WTC11 (cell line): Measurements from ENCODE around the gene NSL1. TPM values are rescaled to one million over a fixed set of nuclear protein-coding genes. Genes with fewer than 3 reads are reported as not detected.

Experiments used
- ATAC-seq: fragments of 200-7000 bp; cut with Tn5 transposase; 2 replicates; pipeline ENCODE4 v1.10.0; 2021; ENCODE audit warnings: mild to moderate bottlenecking, moderate library complexity
- CTCF ChIA-PET: fragments of 300-600 bp; sonication (Branson Sonifier 250); formaldehyde crosslinking; loops from one replicate; lab custom pipeline; 2021; ENCODE audit warnings: antibody characterized with exemption; lab: Charles Lee
- POLR2A ChIA-PET: fragments of 350-600 bp; sonication (Branson Sonifier 250); formaldehyde crosslinking; loops from one replicate; lab custom pipeline; 2021; ENCODE audit warnings: antibody characterized with exemption; lab: Charles Lee
- DNase-seq: peaks from one replicate; pipeline ENCODE4 v3.0.0; 2021; ENCODE audit warnings: low spot score
- H3K27ac Mint-ChIP-seq: 2 replicates; pipeline ENCODE4 v1.8.0; 2021; ENCODE audit warnings: mixed read lengths
- H3K27me3 Mint-ChIP-seq: 2 replicates; pipeline ENCODE4 v1.8.0; 2021; ENCODE audit warnings: low read depth, mild to moderate bottlenecking, moderate library complexity, mixed read lengths
- H3K36me3 Mint-ChIP-seq: 2 replicates; pipeline ENCODE4 v1.8.0; 2021; ENCODE audit warnings: mixed read lengths
- H3K4me1 Mint-ChIP-seq: 2 replicates; pipeline ENCODE4 v1.8.0; 2022; ENCODE audit warnings: mixed read lengths
- H3K4me3 Mint-ChIP-seq: 2 replicates; pipeline ENCODE4 v1.8.0; 2021; ENCODE audit warnings: mild to moderate bottlenecking, moderate library complexity, mixed read lengths
- H3K9me3 Mint-ChIP-seq: 2 replicates; pipeline ENCODE4 v1.8.0; 2021; ENCODE audit warnings: mixed read lengths
- CDX4 ChIP-seq: fragments of 250-450 bp; sonication (Bioruptor Pico); IDR thresholded peaks from 2 replicates; pipeline ENCODE4 v1.9.0; 2021; ENCODE audit warnings: moderate library complexity, mild to moderate bottlenecking, inconsistent platforms, borderline replicate concordance
- CREB1 ChIP-seq: sonication (generic); formaldehyde crosslinking; IDR thresholded peaks from 2 replicates; pipeline ENCODE4 v1.8.0; 2023; ENCODE audit warnings: mild to moderate bottlenecking, missing genetic modification reagents
- ESRRA ChIP-seq: sonication (generic); formaldehyde crosslinking; IDR thresholded peaks from 2 replicates; pipeline ENCODE4 v1.8.1; 2022; ENCODE audit warnings: mild to moderate bottlenecking, missing genetic modification reagents, borderline replicate concordance
- GABPB1 ChIP-seq: sonication (generic); formaldehyde crosslinking; IDR thresholded peaks from 2 replicates; pipeline ENCODE4 v1.8.1; 2023; ENCODE audit warnings: mild to moderate bottlenecking, missing genetic modification reagents
- GRHL2 ChIP-seq: fragments of 250-450 bp; sonication (Bioruptor Pico); IDR thresholded peaks from 2 replicates; pipeline ENCODE4 v1.8.0; 2022; ENCODE audit warnings: mild to moderate bottlenecking, moderate library complexity; ENCODE audit not compliant: insufficient replicate concordance, severe bottlenecking
- JAZF1 ChIP-seq: fragments of 250-450 bp; sonication (Bioruptor Pico); IDR thresholded peaks from 2 replicates; pipeline ENCODE4 v1.9.0; 2021; ENCODE audit warnings: moderate library complexity, mild to moderate bottlenecking, inconsistent platforms
- JUN ChIP-seq: sonication (generic); formaldehyde crosslinking; IDR thresholded peaks from 2 replicates; pipeline ENCODE4 v1.8.0; 2023; ENCODE audit warnings: mild to moderate bottlenecking, missing genetic modification reagents
- MYBL2 ChIP-seq: sonication (generic); formaldehyde crosslinking; IDR thresholded peaks from 2 replicates; pipeline ENCODE4 v1.8.1; 2023; ENCODE audit warnings: mild to moderate bottlenecking, moderate library complexity, missing genetic modification reagents
- NFATC4 ChIP-seq: fragments of 250-450 bp; sonication (Bioruptor Pico); IDR thresholded peaks from 2 replicates; pipeline ENCODE4 v1.9.0; 2021; ENCODE audit warnings: mild to moderate bottlenecking
- NFYB ChIP-seq: sonication (generic); formaldehyde crosslinking; conservative IDR thresholded peaks from 2 replicates; pipeline ENCODE4 v1.8.0; 2022; ENCODE audit warnings: low read depth, missing genetic modification reagents
- PRRX2 ChIP-seq: fragments of 250-450 bp; sonication (Bioruptor Pico); IDR thresholded peaks from 2 replicates; pipeline ENCODE4 v1.8.0; 2021; ENCODE audit warnings: mild to moderate bottlenecking
- RELA ChIP-seq: sonication (generic); formaldehyde crosslinking; IDR thresholded peaks from 2 replicates; pipeline ENCODE4 v1.8.1; 2022; ENCODE audit warnings: missing genetic modification reagents, mild to moderate bottlenecking, borderline replicate concordance
- STAT6 ChIP-seq: sonication (generic); formaldehyde crosslinking; conservative IDR thresholded peaks from 2 replicates; pipeline ENCODE4 v1.8.1; 2023; ENCODE audit warnings: mild to moderate bottlenecking, low read depth, missing genetic modification reagents, moderate library complexity
- TCF7 ChIP-seq: sonication (generic); formaldehyde crosslinking; IDR thresholded peaks from 2 replicates; pipeline ENCODE4 v1.8.0; 2022; ENCODE audit warnings: mild to moderate bottlenecking, low read depth, missing genetic modification reagents, moderate library complexity
- TEAD1 ChIP-seq: sonication (generic); formaldehyde crosslinking; IDR thresholded peaks from 2 replicates; pipeline ENCODE4 v1.8.0; 2022; ENCODE audit warnings: mild to moderate bottlenecking, missing genetic modification reagents
- ZBTB21 ChIP-seq: sonication (generic); formaldehyde crosslinking; IDR thresholded peaks from 2 replicates; pipeline ENCODE4 v1.8.1; 2023; ENCODE audit warnings: mild to moderate bottlenecking, missing genetic modification reagents, borderline replicate concordance
- ZNF121 ChIP-seq: sonication (generic); formaldehyde crosslinking; IDR thresholded peaks from 2 replicates; pipeline ENCODE4 v1.8.0; 2023; ENCODE audit warnings: missing genetic modification reagents
- ZNF138 ChIP-seq: sonication (generic); formaldehyde crosslinking; conservative IDR thresholded peaks from 2 replicates; pipeline ENCODE4 v1.8.1; 2022; ENCODE audit warnings: mild to moderate bottlenecking, moderate library complexity, missing genetic modification reagents
- ZNF219 ChIP-seq: sonication (generic); formaldehyde crosslinking; IDR thresholded peaks from 2 replicates; pipeline ENCODE4 v1.8.0; 2023; ENCODE audit warnings: missing genetic modification reagents, mild to moderate bottlenecking, borderline replicate concordance
- ZNF263 ChIP-seq: sonication (generic); formaldehyde crosslinking; IDR thresholded peaks from 2 replicates; pipeline ENCODE4 v1.8.1; 2022; ENCODE audit warnings: low read depth, mild to moderate bottlenecking, moderate library complexity, missing genetic modification reagents
- total RNA-seq: library from RNA; stranded (reverse); gene quantifications from 3 replicates; pipeline ENCODE4 v1.2.3, GENCODE V29; 2021
- TF ChIP-seq, protein P1 (sequence below): sonication (generic); formaldehyde crosslinking; IDR thresholded peaks from 2 replicates; pipeline ENCODE4 v1.8.1; 2023; ENCODE audit warnings: mild to moderate bottlenecking, missing genetic modification reagents, moderate library complexity
- TF ChIP-seq, protein P2 (sequence below): sonication (generic); formaldehyde crosslinking; IDR thresholded peaks from 2 replicates; pipeline ENCODE4 v1.8.1; 2022; ENCODE audit warnings: mild to moderate bottlenecking, missing genetic modification reagents, moderate library complexity, borderline replicate concordance
- TF ChIP-seq, protein P3 (sequence below): fragments of 250-450 bp; sonication (Bioruptor Pico); IDR thresholded peaks from 2 replicates; pipeline ENCODE4 v1.9.0; 2021; ENCODE audit warnings: mild to moderate bottlenecking, borderline replicate concordance

NSL1 gene
- total RNA-seq, 1 experiment from 2014 or later: 55.7 TPM

DNA sequence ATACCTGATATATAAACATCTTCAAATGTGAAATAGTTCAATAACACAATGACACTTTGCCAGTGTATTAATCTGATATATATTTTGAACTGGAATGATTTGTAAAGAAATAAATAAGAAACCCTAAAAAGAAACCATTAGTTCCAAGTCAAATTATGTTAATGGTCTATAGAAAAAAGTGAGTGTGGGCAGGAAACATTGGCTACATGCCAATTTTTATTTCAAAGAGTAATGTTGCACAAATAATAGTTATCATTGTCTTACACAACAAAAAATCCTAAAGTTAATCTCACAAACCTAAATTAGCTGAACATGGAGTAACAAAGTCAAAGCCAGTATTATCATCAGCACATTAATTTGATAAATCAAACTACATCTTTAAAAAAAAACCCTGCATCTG, 54.0 kb downstream of the NSL1 start (continued):
- TF ChIP-seq, protein P1, sequence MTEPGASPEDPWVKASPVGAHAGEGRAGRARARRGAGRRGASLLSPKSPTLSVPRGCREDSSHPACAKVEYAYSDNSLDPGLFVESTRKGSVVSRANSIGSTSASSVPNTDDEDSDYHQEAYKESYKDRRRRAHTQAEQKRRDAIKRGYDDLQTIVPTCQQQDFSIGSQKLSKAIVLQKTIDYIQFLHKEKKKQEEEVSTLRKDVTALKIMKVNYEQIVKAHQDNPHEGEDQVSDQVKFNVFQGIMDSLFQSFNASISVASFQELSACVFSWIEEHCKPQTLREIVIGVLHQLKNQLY (CRISPR knock-in tag): no peak
- no peak for TF ChIP-seq RELA (CRISPR knock-in tag)
- no peak for TF ChIP-seq TEAD1

DNA sequence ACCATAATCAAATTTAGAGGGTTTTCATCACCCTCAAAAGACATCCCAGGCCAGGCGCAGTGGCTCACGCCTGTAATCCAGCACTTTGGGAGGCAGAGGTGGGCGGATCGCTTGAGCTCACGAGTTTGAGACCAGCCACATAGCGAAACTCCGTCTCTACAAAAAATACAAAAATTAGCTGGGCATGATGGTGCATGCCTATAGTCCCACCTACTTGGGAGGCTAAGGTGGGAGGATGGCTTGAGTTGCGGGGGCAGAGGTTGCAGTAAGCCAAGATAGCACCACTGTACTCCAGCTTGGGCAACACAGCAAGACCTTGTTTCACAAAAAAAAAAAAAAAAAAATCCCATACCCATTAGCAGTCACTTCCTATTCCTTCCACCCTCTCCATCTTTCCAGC, 58.5 kb downstream of the NSL1 start:
- ATAC-seq (no peak), DNase-seq (no peak)
- no peaks in the 10 kb centered on the region for H3K27me3 Mint-ChIP-seq
- peak overlapping the region; percentile 87; the same call in 1 of the 2 replicates for H3K27ac Mint-ChIP-seq
- H3K36me3 Mint-ChIP-seq: peaks cover 3% of the 10 kb centered on the region; the same call in 1 of the 2 replicates
- TF ChIP-seq CREB1 (CRISPR knock-in tag) (no peak), JUN (no peak), PRRX2 (CRISPR knock-in tag) (no peak), NFYB (no peak), MYBL2 (CRISPR knock-in tag) (no peak), ESRRA (no peak)
- H3K4me3 Mint-ChIP-seq: no peak overlapping the region
- no peaks in the 10 kb centered on the region for H3K4me1 Mint-ChIP-seq
- no peaks in the 10 kb centered on the region for H3K9me3 Mint-ChIP-seq
- POLR2A ChIA-PET: interaction anchor here (0.6 kb wide), 1 partner anchor 10 kb away, joined by 3 read pairs; no protein-coding TSS in a partner anchor
- CTCF ChIA-PET: interaction anchor here (0.7 kb wide), 1 partner anchor 17 kb away, joined by 3 read pairs; no protein-coding TSS in a partner anchor

- Mint-ChIP-seq H3K4me3 (no peak overlapping the region), H3K27me3 (no peaks in the 10 kb centered on the region), H3K9me3 (peaks cover 6% of the 10 kb centered on the region), H3K4me1 (no peaks in the 10 kb centered on the region), H3K27ac (no peak overlapping the region), H3K36me3 (peaks cover 13% of the 10 kb centered on the region)
- POLR2A ChIA-PET: no interaction called here
- CTCF ChIA-PET: interaction anchor here (1.6 kb wide), 1 partner anchor 18 kb away, joined by 7 read pairs; no protein-coding TSS in a partner anchor
- no peak for ATAC-seq
- TF ChIP-seq, protein P2, sequence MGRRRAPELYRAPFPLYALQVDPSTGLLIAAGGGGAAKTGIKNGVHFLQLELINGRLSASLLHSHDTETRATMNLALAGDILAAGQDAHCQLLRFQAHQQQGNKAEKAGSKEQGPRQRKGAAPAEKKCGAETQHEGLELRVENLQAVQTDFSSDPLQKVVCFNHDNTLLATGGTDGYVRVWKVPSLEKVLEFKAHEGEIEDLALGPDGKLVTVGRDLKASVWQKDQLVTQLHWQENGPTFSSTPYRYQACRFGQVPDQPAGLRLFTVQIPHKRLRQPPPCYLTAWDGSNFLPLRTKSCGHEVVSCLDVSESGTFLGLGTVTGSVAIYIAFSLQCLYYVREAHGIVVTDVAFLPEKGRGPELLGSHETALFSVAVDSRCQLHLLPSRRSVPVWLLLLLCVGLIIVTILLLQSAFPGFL: no peak
- TF ChIP-seq MYBL2 (CRISPR knock-in tag): no peak
- TF ChIP-seq GRHL2 (CRISPR knock-in tag): no peak
- no peak for TF ChIP-seq ZNF263 (CRISPR knock-in tag)
- TF ChIP-seq GABPB1 (CRISPR knock-in tag): no peak
- no peak for TF ChIP-seq ZNF138 (CRISPR knock-in tag)
- TF ChIP-seq, protein P1 (CRISPR knock-in tag): no peak
- no peak for TF ChIP-seq NFATC4 (CRISPR knock-in tag)
- TF ChIP-seq CDX4: no peak
- TF ChIP-seq ZNF219: no peak
- no peak for TF ChIP-seq TCF7
- no peak for TF ChIP-seq ZNF121 (CRISPR knock-in tag)
- no peak for TF ChIP-seq JAZF1 (CRISPR knock-in tag)
- DNase-seq: no peak
These were observed 59.9 kb downstream of the NSL1 start for GRCh38 chr1:212731630-212732029.

DNA sequence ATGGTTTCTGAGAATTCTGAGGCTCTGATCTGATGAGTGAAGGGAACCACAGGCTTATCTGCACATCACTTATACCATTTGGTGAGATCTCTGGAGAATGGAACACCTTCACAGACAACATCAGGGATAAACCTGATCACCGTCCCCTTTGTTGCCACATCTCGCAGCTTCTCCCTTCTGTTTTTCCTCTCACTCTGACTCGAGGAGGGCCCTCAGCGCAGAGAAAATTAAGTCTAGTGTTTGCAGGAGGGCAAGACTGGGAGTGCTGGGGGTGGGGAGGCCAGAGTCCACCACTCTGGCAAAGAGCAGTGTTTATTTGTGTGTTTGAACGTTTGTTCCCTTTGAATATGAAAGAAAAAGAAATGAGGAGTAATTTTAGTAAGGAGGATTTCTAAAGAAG, 63.0 kb downstream of the NSL1 start:
- ChIA-PET CTCF (interaction anchor here (0.6 to 0.8 kb wide), 2 partner anchors 21 to 64 kb away, joined by 3 read pairs; no protein-coding TSS in a partner anchor), POLR2A (no interaction called here)
- ATAC-seq (no peak), DNase-seq (no peak)
- Mint-ChIP-seq H3K27me3 (no peaks in the 10 kb centered on the region), H3K36me3 (peaks cover 31% of the 10 kb centered on the region), H3K4me1 (no peaks in the 10 kb centered on the region), H3K4me3 (no peak overlapping the region), H3K9me3 (peaks cover 27% of the 10 kb centered on the region), H3K27ac (no peak overlapping the region)
- no peak for TF ChIP-seq STAT6 (CRISPR knock-in tag)
- TF ChIP-seq ZBTB21 (CRISPR knock-in tag): no peak
- TF ChIP-seq, protein P3, sequence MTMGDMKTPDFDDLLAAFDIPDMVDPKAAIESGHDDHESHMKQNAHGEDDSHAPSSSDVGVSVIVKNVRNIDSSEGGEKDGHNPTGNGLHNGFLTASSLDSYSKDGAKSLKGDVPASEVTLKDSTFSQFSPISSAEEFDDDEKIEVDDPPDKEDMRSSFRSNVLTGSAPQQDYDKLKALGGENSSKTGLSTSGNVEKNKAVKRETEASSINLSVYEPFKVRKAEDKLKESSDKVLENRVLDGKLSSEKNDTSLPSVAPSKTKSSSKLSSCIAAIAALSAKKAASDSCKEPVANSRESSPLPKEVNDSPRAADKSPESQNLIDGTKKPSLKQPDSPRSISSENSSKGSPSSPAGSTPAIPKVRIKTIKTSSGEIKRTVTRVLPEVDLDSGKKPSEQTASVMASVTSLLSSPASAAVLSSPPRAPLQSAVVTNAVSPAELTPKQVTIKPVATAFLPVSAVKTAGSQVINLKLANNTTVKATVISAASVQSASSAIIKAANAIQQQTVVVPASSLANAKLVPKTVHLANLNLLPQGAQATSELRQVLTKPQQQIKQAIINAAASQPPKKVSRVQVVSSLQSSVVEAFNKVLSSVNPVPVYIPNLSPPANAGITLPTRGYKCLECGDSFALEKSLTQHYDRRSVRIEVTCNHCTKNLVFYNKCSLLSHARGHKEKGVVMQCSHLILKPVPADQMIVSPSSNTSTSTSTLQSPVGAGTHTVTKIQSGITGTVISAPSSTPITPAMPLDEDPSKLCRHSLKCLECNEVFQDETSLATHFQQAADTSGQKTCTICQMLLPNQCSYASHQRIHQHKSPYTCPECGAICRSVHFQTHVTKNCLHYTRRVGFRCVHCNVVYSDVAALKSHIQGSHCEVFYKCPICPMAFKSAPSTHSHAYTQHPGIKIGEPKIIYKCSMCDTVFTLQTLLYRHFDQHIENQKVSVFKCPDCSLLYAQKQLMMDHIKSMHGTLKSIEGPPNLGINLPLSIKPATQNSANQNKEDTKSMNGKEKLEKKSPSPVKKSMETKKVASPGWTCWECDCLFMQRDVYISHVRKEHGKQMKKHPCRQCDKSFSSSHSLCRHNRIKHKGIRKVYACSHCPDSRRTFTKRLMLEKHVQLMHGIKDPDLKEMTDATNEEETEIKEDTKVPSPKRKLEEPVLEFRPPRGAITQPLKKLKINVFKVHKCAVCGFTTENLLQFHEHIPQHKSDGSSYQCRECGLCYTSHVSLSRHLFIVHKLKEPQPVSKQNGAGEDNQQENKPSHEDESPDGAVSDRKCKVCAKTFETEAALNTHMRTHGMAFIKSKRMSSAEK (CRISPR knock-in tag): no peak
